HG03571 (cell line): Measurements from ENCODE around the gene SLCO4A1.
"Not testable (repeated sequence)": the region's sequence is repeated elsewhere in the genome, so short reads cannot be mapped to it uniquely, and the experiment has no call there.

Experiments used
- ATAC-seq: cut with Tn5 transposase; IDR thresholded peaks from one replicate; pipeline ENCODE4 v1.9.1; 2021; ENCODE audit not compliant: unreplicated experiment

The SLCO4A1 gene

GRCh38 chr20:62622178-62622876 is 20.0 kb upstream of the SLCO4A1 start:
- no peak for ATAC-seq

- ATAC-seq = no peak
Measured at GRCh38 chr20:62622877-62623487, 19.3 kb upstream of the SLCO4A1 start.

- ATAC-seq = peak; percentile 64
Measured at GRCh38 chr20:62623488-62624324, 18.6 kb upstream of the SLCO4A1 start.

GRCh38 chr20:62624325-62624690 is 18.0 kb upstream of the SLCO4A1 start:
- ATAC-seq = peak; percentile 22

- no peak for ATAC-seq
Measured at GRCh38 chr20:62624719-62625453, 17.4 kb upstream of the SLCO4A1 start.

GRCh38 chr20:62625516-62625915 is 16.8 kb upstream of the SLCO4A1 start:
- ATAC-seq = no peak

- no peak for ATAC-seq
Measured at GRCh38 chr20:62625921-62626547, 16.3 kb upstream of the SLCO4A1 start.

- ATAC-seq = not testable (repeated sequence)
Measured at GRCh38 chr20:62627425-62627824, 14.9 kb upstream of the SLCO4A1 start.

GRCh38 chr20:62627901-62628612 is 14.2 kb upstream of the SLCO4A1 start:
- no peak for ATAC-seq

GRCh38 chr20:62628691-62629090 is 13.6 kb upstream of the SLCO4A1 start:
- ATAC-seq = no peak

- no peak for ATAC-seq
Measured at GRCh38 chr20:62629864-62630470, 12.3 kb upstream of the SLCO4A1 start.

GRCh38 chr20:62631336-62632308 is 10.7 kb upstream of the SLCO4A1 start:
- ATAC-seq = no peak

GRCh38 chr20:62632575-62633090 is 9.7 kb upstream of the SLCO4A1 start:
- ATAC-seq = no peak

- no peak for ATAC-seq
Measured at GRCh38 chr20:62633598-62634329, 8.5 kb upstream of the SLCO4A1 start.

- ATAC-seq = no peak
Measured at GRCh38 chr20:62634330-62634967, 7.9 kb upstream of the SLCO4A1 start.

- ATAC-seq = no peak
Measured at GRCh38 chr20:62635232-62635631, 7.1 kb upstream of the SLCO4A1 start.

GRCh38 chr20:62635852-62636251 is 6.5 kb upstream of the SLCO4A1 start:
- ATAC-seq = no peak
